Loucy (cell line): ENCODE results near the gene SLC5A2.

Experiments used
- H2AFZ ChIP-seq: fragments of 200-600 bp; sonication (generic); 2 replicates; pipeline ENCODE4 v1.6.0; 2016; ENCODE audit warnings: antibody characterized with exemption, mild to moderate bottlenecking, low read length, moderate library complexity
- H3F3A ChIP-seq: fragments of 200-600 bp; 2 replicates; pipeline ENCODE4 v1.6.0; 2016; ENCODE audit warnings: antibody characterized with exemption, low read depth, mild to moderate bottlenecking
- H3K27me3 ChIP-seq: fragments of 200-600 bp; sonication (generic); 2 replicates; pipeline ENCODE4 v1.6.1; 2014; ENCODE audit warnings: low read length, mild to moderate bottlenecking; ENCODE audit not compliant: insufficient read depth, poor library complexity, severe bottlenecking
- H3K36me3 ChIP-seq: fragments of 200-600 bp; sonication (generic); 2 replicates; pipeline ENCODE4 v1.6.1; 2016; ENCODE audit warnings: low read length; ENCODE audit not compliant: insufficient read depth
- H3K4me1 ChIP-seq: fragments of 200-600 bp; sonication (generic); 2 replicates; pipeline ENCODE4 v1.5.1; 2014; ENCODE audit warnings: low read length, mild to moderate bottlenecking; ENCODE audit not compliant: insufficient read depth, poor library complexity, severe bottlenecking
- H3K4me2 ChIP-seq: fragments of 200-600 bp; sonication (generic); 2 replicates; pipeline ENCODE4 v1.6.0; 2014; ENCODE audit warnings: antibody characterized with exemption, low read length, low read depth, mild to moderate bottlenecking; ENCODE audit not compliant: poor library complexity, severe bottlenecking
- H3K4me3 ChIP-seq: fragments of 200-600 bp; sonication (generic); 2 replicates; pipeline ENCODE4 v1.5.1; 2014; ENCODE audit warnings: low read length, mild to moderate bottlenecking, mixed read lengths; ENCODE audit not compliant: poor library complexity, severe bottlenecking
- H3K79me2 ChIP-seq: fragments of 200-600 bp; sonication (generic); 2 replicates; pipeline ENCODE4 v1.6.1; 2014; ENCODE audit warnings: low read length; ENCODE audit not compliant: insufficient read depth
- H3K9ac ChIP-seq: fragments of 200-600 bp; sonication (generic); 2 replicates; pipeline ENCODE4 v1.6.0; 2014; ENCODE audit warnings: mild to moderate bottlenecking, low read depth, low read length, moderate library complexity; ENCODE audit not compliant: poor library complexity, severe bottlenecking
- H3K9me2 ChIP-seq: fragments of 200-600 bp; sonication (generic); replicated peaks from 2 replicates; pipeline ENCODE4 v1.6.1; 2016; ENCODE audit warnings: low read depth, low read length, mixed read lengths
- H3K9me3 ChIP-seq: fragments of 200-600 bp; sonication (generic); 2 replicates; pipeline ENCODE4 v1.6.1; 2014; ENCODE audit warnings: mild to moderate bottlenecking, antibody characterized with exemption, low read length, low read depth; ENCODE audit not compliant: insufficient read depth
- H4K20me1 ChIP-seq: fragments of 200-600 bp; sonication (generic); 2 replicates; pipeline ENCODE4 v1.6.0; 2014; ENCODE audit warnings: antibody characterized with exemption, low read length, mild to moderate bottlenecking; ENCODE audit not compliant: insufficient read depth, poor library complexity, severe bottlenecking
- CTCF ChIP-seq: fragments of 200-600 bp; sonication (generic); conservative IDR thresholded peaks from 2 replicates; pipeline ENCODE4 v1.5.1; 2014; ENCODE audit warnings: mild to moderate bottlenecking, antibody characterized with exemption, low read length
- EZH2phosphoT487 ChIP-seq: fragments of 200-600 bp; IDR thresholded peaks from 2 replicates; pipeline ENCODE4 v1.6.1; 2018; ENCODE audit warnings: antibody characterized with exemption, mild to moderate bottlenecking, moderate library complexity, borderline replicate concordance

SLC5A2 gene

GRCh38 chr16:31471875-31472708 lies 10.8 kb upstream of the SLC5A2 start, which contains the start of gene TGFB1I1:
Gene TGFB1I1 (plus strand): TSS chr16:31472152. CDS start chr16:31472189, 37 bp downstream.
- peaks cover 29% of the 10 kb centered on the region for H3K4me1 ChIP-seq
- H3K36me3 ChIP-seq, result no peaks in the 10 kb centered on the region
- peaks cover 17% of the 10 kb centered on the region; the same call in 1 of the 2 replicates for H3K79me2 ChIP-seq
- no peak within 1 kb of the TSS for H2AFZ ChIP-seq
- TF ChIP-seq CTCF (no peak), EZH2phosphoT487 (no peak)
- no peaks in the 10 kb centered on the region for H3K27me3 ChIP-seq
- H3K9me3 ChIP-seq, result no peaks in the 10 kb centered on the region
- no peak within 1 kb of the TSS for H3K4me3 ChIP-seq
- H3K4me2 ChIP-seq, result no peak within 1 kb of the TSS
- H3K9me2 ChIP-seq, result no peaks in the 10 kb centered on the region
- H3F3A ChIP-seq, result no peaks in the 10 kb centered on the region; the same call in 1 of the 2 replicates
- H4K20me1 ChIP-seq, result no peaks in the 10 kb centered on the region
- H3K9ac ChIP-seq, result no peak within 1 kb of the TSS

- Histone ChIP-seq H2AFZ (no peak overlapping the region), H3K79me2 (peaks cover 15% of the 10 kb centered on the region; the same call in 1 of the 2 replicates), H3K36me3 (no peaks in the 10 kb centered on the region), H4K20me1 (no peaks in the 10 kb centered on the region), H3K9me3 (no peaks in the 10 kb centered on the region), H3K9ac (no peak overlapping the region), H3K9me2 (no peaks in the 10 kb centered on the region), H3F3A (peaks cover 3% of the 10 kb centered on the region; the same call in 1 of the 2 replicates), H3K4me3 (no peak overlapping the region), H3K4me2 (no peak overlapping the region), H3K4me1 (peaks cover 26% of the 10 kb centered on the region), H3K27me3 (no peaks in the 10 kb centered on the region)
- TF ChIP-seq CTCF (0 out of 2 replicates have a peak, but pooled peaks have one; percentile 28), EZH2phosphoT487 (no peak)
Measured at GRCh38 chr16:31472709-31473203, 10.2 kb upstream of the SLC5A2 start.

- Histone ChIP-seq H3K36me3 (no peaks in the 10 kb centered on the region), H3K9ac (no peak overlapping the region), H3K4me3 (no peak overlapping the region), H2AFZ (no peak overlapping the region), H3K9me2 (no peaks in the 10 kb centered on the region), H3K4me1 (peaks cover 26% of the 10 kb centered on the region), H3K79me2 (peaks cover 12% of the 10 kb centered on the region; the same call in 1 of the 2 replicates), H3K4me2 (no peak overlapping the region), H3K9me3 (no peaks in the 10 kb centered on the region), H3F3A (peaks cover 3% of the 10 kb centered on the region; the same call in 1 of the 2 replicates), H3K27me3 (no peaks in the 10 kb centered on the region), H4K20me1 (no peaks in the 10 kb centered on the region)
- TF ChIP-seq EZH2phosphoT487 (no peak), CTCF (no peak)
Measured at GRCh38 chr16:31473264-31473984, 9.5 kb upstream of the SLC5A2 start.
